Osteoblast (primary cell): Measurements from ENCODE around the gene ALDH18A1. TPM values are rescaled to one million over a fixed set of nuclear protein-coding genes. Genes with fewer than 3 reads are reported as not detected.

Experiments
- DNase-seq: peaks from one replicate; pipeline ENCODE4 v3.0.0; 2011; ENCODE audit warnings: low spot score, mixed read lengths; ENCODE audit not compliant: insufficient read length; ENCODE audit errors: missing footprints
- H2AFZ ChIP-seq: 2 replicates; pipeline ENCODE4 v1.6.0; 2011; ENCODE audit warnings: mild to moderate bottlenecking, low read length
- H3K27ac ChIP-seq: 2 replicates; pipeline ENCODE4 v1.5.1; 2011; ENCODE audit warnings: mild to moderate bottlenecking, low read depth, low read length, moderate library complexity
- H3K27me3 ChIP-seq: 2 replicates; pipeline ENCODE4 v1.6.0; 2012; ENCODE audit warnings: mild to moderate bottlenecking, control low read depth, inconsistent platforms, low read length, moderate library complexity; ENCODE audit not compliant: insufficient read depth
- H3K36me3 ChIP-seq: 2 replicates; pipeline ENCODE4 v1.5.1; 2011; ENCODE audit warnings: mild to moderate bottlenecking, low read length, control low read depth, moderate library complexity; ENCODE audit not compliant: insufficient read depth
- H3K4me1 ChIP-seq: 2 replicates; pipeline ENCODE4 v1.5.1; 2011; ENCODE audit warnings: mild to moderate bottlenecking, low read length, control low read depth, moderate library complexity; ENCODE audit not compliant: insufficient read depth
- H3K4me2 ChIP-seq: 2 replicates; pipeline ENCODE4 v1.6.0; 2011; ENCODE audit warnings: mild to moderate bottlenecking, low read length; ENCODE audit not compliant: insufficient read depth
- H3K4me3 ChIP-seq: fragments of 200-600 bp; sonication (generic); 3 replicates; pipeline ENCODE4 v1.5.1; 2012; ENCODE audit warnings: mild to moderate bottlenecking, low read length, inconsistent platforms; ENCODE audit not compliant: insufficient read depth
- H3K79me2 ChIP-seq: 2 replicates; pipeline ENCODE4 v1.6.0; 2012; ENCODE audit warnings: mild to moderate bottlenecking, low read length, control low read depth, inconsistent platforms; ENCODE audit not compliant: insufficient read depth
- H3K9me3 ChIP-seq: 2 replicates; pipeline ENCODE4 v1.5.1; 2011; ENCODE audit warnings: low read depth, low read length, control low read depth
- H4K20me1 ChIP-seq: 2 replicates; pipeline ENCODE4 v1.6.0; 2012; ENCODE audit warnings: mild to moderate bottlenecking, low read length, control low read depth; ENCODE audit not compliant: insufficient read depth
- total RNA-seq: library from RNA; depleted of rRNA; stranded (reverse); fragments of >200 nt; gene quantifications from 2 replicates; pipeline ENCODE4 v1.2.3, GENCODE V29; 2012
- TF ChIP-seq, protein P1 (sequence below): IDR thresholded peaks from 2 replicates; pipeline ENCODE4 v1.5.1; 2011; ENCODE audit warnings: mild to moderate bottlenecking, low read depth, low read length, moderate library complexity; ENCODE audit errors: extremely low read depth

The ALDH18A1 gene
- total RNA-seq, 1 donor: 98.4 TPM

DNA sequence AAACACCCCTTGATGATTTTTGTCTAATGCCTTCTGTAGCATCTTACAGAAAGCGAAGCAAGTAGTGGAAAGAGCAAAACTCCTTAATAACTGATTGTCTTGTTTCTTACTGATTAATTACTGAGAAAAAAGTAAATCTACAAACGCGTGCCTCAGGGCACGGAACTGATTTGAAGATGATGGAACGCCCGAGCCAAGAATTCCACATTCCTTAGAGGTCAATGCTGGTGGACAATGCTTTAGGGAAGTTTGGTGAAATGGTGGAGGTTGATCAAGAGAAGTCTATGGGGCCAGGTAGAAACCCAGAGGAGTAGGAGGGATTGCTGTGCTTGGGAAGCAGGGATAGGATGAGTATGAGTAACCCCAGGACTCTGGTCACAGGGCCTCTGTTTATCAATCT is 90.4 kb downstream of the ALDH18A1 start:
- peaks cover 3% of the 10 kb centered on the region for H3K27me3 ChIP-seq
- no peaks in the 10 kb centered on the region for H3K79me2 ChIP-seq
- TF ChIP-seq, protein P1, sequence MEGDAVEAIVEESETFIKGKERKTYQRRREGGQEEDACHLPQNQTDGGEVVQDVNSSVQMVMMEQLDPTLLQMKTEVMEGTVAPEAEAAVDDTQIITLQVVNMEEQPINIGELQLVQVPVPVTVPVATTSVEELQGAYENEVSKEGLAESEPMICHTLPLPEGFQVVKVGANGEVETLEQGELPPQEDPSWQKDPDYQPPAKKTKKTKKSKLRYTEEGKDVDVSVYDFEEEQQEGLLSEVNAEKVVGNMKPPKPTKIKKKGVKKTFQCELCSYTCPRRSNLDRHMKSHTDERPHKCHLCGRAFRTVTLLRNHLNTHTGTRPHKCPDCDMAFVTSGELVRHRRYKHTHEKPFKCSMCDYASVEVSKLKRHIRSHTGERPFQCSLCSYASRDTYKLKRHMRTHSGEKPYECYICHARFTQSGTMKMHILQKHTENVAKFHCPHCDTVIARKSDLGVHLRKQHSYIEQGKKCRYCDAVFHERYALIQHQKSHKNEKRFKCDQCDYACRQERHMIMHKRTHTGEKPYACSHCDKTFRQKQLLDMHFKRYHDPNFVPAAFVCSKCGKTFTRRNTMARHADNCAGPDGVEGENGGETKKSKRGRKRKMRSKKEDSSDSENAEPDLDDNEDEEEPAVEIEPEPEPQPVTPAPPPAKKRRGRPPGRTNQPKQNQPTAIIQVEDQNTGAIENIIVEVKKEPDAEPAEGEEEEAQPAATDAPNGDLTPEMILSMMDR: no peak
- H4K20me1 ChIP-seq: no peaks in the 10 kb centered on the region
- H3K36me3 ChIP-seq: no peaks in the 10 kb centered on the region
- no peak overlapping the region for H3K4me2 ChIP-seq
- H3K4me3 ChIP-seq: no peak overlapping the region
- H3K9me3 ChIP-seq: no peaks in the 10 kb centered on the region
- H3K27ac ChIP-seq: no peak overlapping the region
- H3K4me1 ChIP-seq: no peaks in the 10 kb centered on the region
- DNase-seq: no peak
- no peak overlapping the region for H2AFZ ChIP-seq

DNA sequence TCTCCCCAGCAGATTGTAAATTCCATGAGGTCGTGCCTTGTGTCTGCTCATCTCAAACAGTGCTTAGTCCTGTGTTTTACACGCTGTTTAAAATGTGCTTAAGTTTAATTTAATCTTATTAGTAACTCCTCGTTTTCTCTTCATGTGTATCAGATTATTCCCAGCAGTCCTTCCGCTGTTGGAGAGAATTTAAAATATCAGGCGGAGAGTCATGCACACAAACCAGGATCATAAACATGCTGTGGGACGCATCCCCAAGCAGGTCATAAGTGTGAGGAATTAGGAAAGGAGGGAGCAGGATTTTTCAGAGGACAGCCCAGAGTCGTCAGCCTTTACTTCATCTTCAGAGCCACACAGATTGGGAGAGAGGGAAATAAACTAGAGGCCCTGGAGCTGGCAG is 91.2 kb downstream of the ALDH18A1 start:
- TF ChIP-seq, protein P1: no peak
- H3K4me2 ChIP-seq: no peak overlapping the region
- no peaks in the 10 kb centered on the region for H4K20me1 ChIP-seq
- DNase-seq: no peak
- no peak overlapping the region for H2AFZ ChIP-seq
- H3K36me3 ChIP-seq: no peaks in the 10 kb centered on the region
- peaks cover 5% of the 10 kb centered on the region for H3K4me1 ChIP-seq
- H3K27me3 ChIP-seq: peaks cover 3% of the 10 kb centered on the region
- H3K27ac ChIP-seq: no peak overlapping the region
- H3K4me3 ChIP-seq: no peak overlapping the region
- H3K79me2 ChIP-seq: no peaks in the 10 kb centered on the region
- no peaks in the 10 kb centered on the region for H3K9me3 ChIP-seq

DNA sequence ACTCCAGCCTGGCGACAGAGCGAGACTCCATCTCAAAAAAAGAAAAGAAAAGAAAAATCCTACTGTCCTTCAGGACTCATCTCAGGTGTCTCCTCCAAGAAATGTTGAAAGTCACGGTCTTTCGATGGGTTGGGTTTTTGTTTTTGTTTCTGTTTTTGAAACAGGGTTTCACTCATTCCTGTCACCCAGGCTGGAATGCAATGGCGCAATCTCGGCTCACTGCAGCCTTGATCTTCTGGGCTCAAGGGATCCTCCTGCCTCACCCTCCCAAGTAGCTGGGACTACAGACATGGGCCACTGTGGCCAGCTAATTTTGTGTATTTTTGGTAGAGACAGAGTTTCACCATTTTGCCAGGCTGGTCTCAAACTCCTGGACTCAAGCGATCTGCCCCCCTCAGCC is 92.2 kb downstream of the ALDH18A1 start:
- no peaks in the 10 kb centered on the region for H3K9me3 ChIP-seq
- H2AFZ ChIP-seq: no peak overlapping the region
- TF ChIP-seq, protein P1: no peak
- H3K4me1 ChIP-seq: peaks cover 5% of the 10 kb centered on the region
- no peak overlapping the region for H3K4me2 ChIP-seq
- DNase-seq: no peak
- no peak overlapping the region for H3K4me3 ChIP-seq
- H3K27ac ChIP-seq: no peak overlapping the region
- no peaks in the 10 kb centered on the region for H4K20me1 ChIP-seq
- H3K27me3 ChIP-seq: peaks cover 8% of the 10 kb centered on the region
- no peaks in the 10 kb centered on the region for H3K36me3 ChIP-seq
- no peaks in the 10 kb centered on the region for H3K79me2 ChIP-seq

DNA sequence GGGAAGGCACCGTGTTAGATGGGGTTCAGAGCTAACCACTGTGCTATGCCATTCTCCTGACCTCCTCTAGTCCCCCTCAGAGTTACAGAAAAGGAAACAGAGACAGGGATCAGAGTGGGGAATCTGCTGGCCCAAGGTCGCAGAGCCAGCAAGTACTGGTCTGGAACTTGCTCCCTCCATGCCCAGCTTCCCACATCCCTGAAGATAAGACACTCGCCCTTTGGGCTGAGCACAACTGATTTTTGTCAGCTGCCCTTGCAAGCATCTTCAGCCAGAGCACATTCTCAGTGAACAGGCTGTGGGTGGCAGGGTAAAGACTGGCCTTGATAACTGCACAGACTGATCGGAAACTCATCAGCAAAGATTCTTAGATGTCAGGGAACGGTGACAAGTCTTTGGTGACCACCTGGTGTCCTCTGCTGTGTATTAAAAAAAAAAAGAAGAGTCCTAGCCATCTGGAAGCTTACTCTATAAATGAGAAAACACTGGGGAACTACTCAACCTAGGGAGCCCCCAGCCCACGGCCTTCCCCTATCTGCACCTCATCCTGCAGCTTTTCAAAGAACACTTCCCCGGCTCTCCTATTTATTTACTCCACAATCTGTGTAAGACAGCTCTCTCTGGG is 94.1 kb downstream of the ALDH18A1 start:
- no peaks in the 10 kb centered on the region for H3K36me3 ChIP-seq
- no peaks in the 10 kb centered on the region for H3K79me2 ChIP-seq
- H3K9me3 ChIP-seq: no peaks in the 10 kb centered on the region
- H3K27me3 ChIP-seq: peaks cover 19% of the 10 kb centered on the region
- H3K27ac ChIP-seq: no peak overlapping the region
- DNase-seq: no peak
- no peaks in the 10 kb centered on the region for H4K20me1 ChIP-seq
- no peak overlapping the region for H3K4me3 ChIP-seq
- peaks cover 5% of the 10 kb centered on the region for H3K4me1 ChIP-seq
- no peak overlapping the region for H3K4me2 ChIP-seq
- TF ChIP-seq, protein P1: no peak
- no peak overlapping the region for H2AFZ ChIP-seq
